Right cardiac atrium (tissue), 5 donors: ENCODE data around the gene DNM2. TPM values are rescaled to one million over a fixed set of nuclear protein-coding genes. Genes with fewer than 3 reads are reported as not detected.
A peak's percentile ranks its signal among the peaks of the same experiment; 100 is the strongest.

Experiments
- ATAC-seq, 2 donors: fragments of 200-7000 bp; cut with Tn5 transposase; one replicate each; pipeline versions ENCODE4 v1.8.0 to v1.9.1; 2020; ENCODE audit warnings: moderate library complexity in 2 of 2, mild to moderate bottlenecking in 1 of 2
- DNase-seq, 3 donors: peaks; one replicate each; pipeline ENCODE4 v3.0.0-alpha.2; 2020
- H3K27ac ChIP-seq: one replicate; pipeline ENCODE4 v1.5.1; 2013; ENCODE audit warnings: mild to moderate bottlenecking, low read length, control low read depth, moderate library complexity
- H3K27me3 ChIP-seq: one replicate; pipeline ENCODE4 v1.6.1; 2013; ENCODE audit not compliant: control insufficient read depth, insufficient read depth
- H3K4me1 ChIP-seq: one replicate; pipeline ENCODE4 v1.6.1; 2013; ENCODE audit warnings: low read length; ENCODE audit not compliant: control insufficient read depth, insufficient read depth
- H3K4me3 ChIP-seq: one replicate; pipeline ENCODE4 v1.5.1; 2013; ENCODE audit warnings: low read length, control low read depth
- H3K9me3 ChIP-seq: one replicate; pipeline ENCODE4 v1.6.1; 2013; ENCODE audit warnings: low read length; ENCODE audit not compliant: control insufficient read depth
- WGBS: extraction: QIAGEN DNeasy Blood & Tissue Kit; methylation state at CpG from one replicate; pipeline ENCODE4 v1.1.7; 2013; 5-methylcytosine and 5-hydroxymethylcytosine counted together
- intact Hi-C, 4 donors: fragments of 100-400 bp; cut with DNase I; formaldehyde crosslinking; loops; one replicate each; pipeline versions ENCODE4 v1.11.0 to v1.14.0; 2022 to 2023
- polyA plus RNA-seq: library from polyadenylated mRNA; stranded (reverse); fragments of 200-250 nt; gene quantifications from one replicate; pipeline ENCODE4 v1.2.3, GENCODE V29; 2013
- total RNA-seq, 4 donors: library from RNA; stranded (reverse); fragmentation: NEBNext Ultra II Directional; extraction: Animal tissue kit (Norgen Biotek cat#: 25700); gene quantifications; one replicate each; pipeline ENCODE4 v1.2.1, GENCODE V29; 2021
- donor health status: healthy with polysubstance abuse.
- donor health status: DM: no; HTN: yes; CAD: no.
- donor health status: DM: no; HTN: no; CAD: no.
- donor health status: DM: no; HTN: yes; CAD: no; lungs with severe emphysema.
- donor health status: DM: yes; HTN: yes; CAD: no.

DNM2 gene
- total and polyA plus RNA-seq, 5 donors, result 129 to 202 (median 180) TPM

DNA sequence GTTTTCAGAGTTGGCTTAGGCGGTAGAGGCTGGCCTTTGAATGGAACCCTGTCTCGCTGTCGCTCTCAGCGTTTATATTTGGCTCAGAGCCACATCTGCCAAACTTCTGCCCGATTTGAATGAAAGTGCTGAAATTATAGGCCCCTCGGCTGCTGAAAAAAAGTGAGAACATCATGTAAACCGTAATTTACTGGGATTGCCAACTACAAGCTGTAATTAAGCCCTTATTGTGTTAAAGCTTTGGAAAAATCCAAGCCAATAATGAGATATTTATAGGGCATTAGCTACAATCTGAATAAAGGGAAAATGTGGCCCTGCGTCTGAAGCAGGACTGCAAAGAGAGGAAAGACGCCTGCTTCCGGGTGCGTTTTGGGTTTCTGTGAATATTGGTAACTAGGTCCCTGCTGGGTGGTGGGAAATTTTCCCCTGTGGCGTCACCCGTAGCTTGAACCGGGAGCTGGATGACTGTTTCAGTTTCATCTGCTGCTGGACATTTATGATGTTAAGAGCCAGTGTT is 9.9 kb downstream of the DNM2 start:
- H3K4me1 ChIP-seq, result peaks cover 16% of the 10 kb centered on the region
- no peaks in the 10 kb centered on the region for H3K27me3 ChIP-seq
- H3K4me3 ChIP-seq, result no peak overlapping the region
- H3K27ac ChIP-seq, result peak overlapping the region; percentile 77
- 68% methylated on average over 14 of the region's 14 CpGs for WGBS
- intact Hi-C loops, result no loop called here
- peak in 1 of 3 donors; percentile 20 for DNase-seq
- no peak for ATAC-seq
- H3K9me3 ChIP-seq, result no peaks in the 10 kb centered on the region

DNA sequence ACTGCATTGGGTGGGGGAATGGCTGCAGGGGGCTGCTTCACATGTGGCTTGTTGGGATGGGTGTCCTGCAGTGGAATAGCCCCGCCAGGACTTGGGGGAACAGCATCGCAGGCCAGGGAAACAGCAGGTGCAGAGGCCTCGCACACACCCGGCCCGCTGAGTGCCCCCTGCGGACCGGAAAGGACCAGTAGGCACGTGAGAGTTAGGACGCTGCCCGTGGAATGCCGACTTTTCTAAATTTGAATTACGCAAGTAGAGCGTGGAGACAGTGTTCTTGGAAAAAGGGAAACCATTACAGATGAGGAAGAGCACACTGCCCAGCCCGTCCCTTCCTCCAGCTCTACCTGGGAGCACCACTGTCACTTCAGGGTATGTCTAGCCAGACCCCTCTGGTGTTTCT is 11.5 kb downstream of the DNM2 start:
- H3K9me3 ChIP-seq, result no peaks in the 10 kb centered on the region
- no peak for DNase-seq
- H3K4me1 ChIP-seq, result peaks cover 16% of the 10 kb centered on the region
- H3K27ac ChIP-seq, result no peak overlapping the region
- WGBS, result 87% methylated on average over 14 of the region's 14 CpGs
- no peak for ATAC-seq
- intact Hi-C loops, result no loop called here
- H3K27me3 ChIP-seq, result no peaks in the 10 kb centered on the region
- no peak overlapping the region for H3K4me3 ChIP-seq

DNA sequence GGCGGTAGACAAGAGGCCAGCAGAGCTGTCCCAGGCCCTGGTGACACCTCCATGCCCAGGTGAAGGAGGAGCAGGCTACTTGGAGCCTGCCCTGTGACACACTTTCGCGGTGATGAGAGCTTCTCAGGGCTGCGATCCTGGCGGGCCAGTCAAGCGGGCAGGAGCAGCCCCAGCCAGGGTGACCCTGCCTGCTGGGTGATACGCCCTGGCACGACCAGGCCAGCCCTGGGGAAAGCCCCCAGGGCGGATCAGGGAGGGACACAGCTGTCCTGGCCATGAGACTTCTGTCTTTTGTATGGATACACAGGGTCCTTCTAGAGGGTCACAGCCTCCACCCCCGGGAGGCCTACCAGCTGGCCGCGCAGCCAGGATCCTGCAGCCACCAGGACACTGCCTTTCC is 13.1 kb downstream of the DNM2 start:
- Histone ChIP-seq H3K27ac (no peak overlapping the region), H3K4me1 (peaks cover 13% of the 10 kb centered on the region), H3K4me3 (no peak overlapping the region), H3K27me3 (no peaks in the 10 kb centered on the region), H3K9me3 (no peaks in the 10 kb centered on the region)
- DNase-seq, result no peak
- WGBS, result 86% methylated on average over 12 of the region's 12 CpGs
- ATAC-seq, result peak; percentile 27 to 52
- intact Hi-C loops, result no loop called here

DNA sequence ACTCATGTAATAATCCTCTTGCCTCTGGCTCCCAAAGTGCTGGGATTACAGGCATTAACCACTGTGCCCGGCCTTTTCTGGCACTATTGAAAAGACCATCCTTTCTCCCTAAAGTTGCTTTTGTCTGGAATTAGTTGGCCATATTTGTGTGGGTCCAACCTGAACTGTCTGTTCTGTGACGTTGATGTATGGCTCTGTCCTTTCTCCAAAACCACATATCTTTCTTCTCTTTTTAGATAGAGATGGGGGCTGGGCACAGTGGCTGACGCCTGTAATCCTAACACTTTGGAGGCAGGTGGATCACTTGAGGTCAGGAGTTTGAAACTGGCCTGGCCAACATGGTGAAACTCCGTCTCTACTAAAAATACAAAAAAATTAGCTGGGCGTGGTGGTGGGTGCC is 17.9 kb downstream of the DNM2 start:
- ATAC-seq (no peak), DNase-seq (no peak)
- H3K27ac ChIP-seq, result no peak overlapping the region
- H3K9me3 ChIP-seq, result no peaks in the 10 kb centered on the region
- H3K4me1 ChIP-seq, result peaks cover 15% of the 10 kb centered on the region
- no peak overlapping the region for H3K4me3 ChIP-seq
- intact Hi-C loops, result no loop called here
- H3K27me3 ChIP-seq, result no peaks in the 10 kb centered on the region
- WGBS, result 77% methylated on average over 5 of the region's 5 CpGs

DNA sequence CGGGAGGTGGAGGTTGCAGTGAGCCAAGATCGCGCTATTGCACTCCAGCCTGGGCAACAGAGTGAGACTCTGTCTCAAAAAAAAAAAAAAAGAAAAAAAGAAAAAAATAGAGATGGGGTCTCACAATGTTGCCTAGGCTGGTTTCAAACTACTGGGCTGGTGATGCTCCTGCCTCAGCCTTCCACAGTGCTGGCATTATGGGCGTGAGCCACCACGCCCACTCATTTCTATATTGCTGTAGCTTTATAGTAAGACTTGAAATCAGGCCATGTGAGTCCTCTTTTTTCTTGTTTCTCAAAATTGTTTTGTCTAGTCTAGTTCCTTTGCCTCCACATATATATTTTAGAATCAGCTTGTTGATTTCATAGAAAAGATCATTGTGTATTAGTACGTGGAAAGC is 18.3 kb downstream of the DNM2 start:
- H3K27ac ChIP-seq, result no peak overlapping the region
- DNase-seq (no peak), ATAC-seq (no peak)
- no peaks in the 10 kb centered on the region for H3K27me3 ChIP-seq
- H3K4me3 ChIP-seq, result no peak overlapping the region
- no peaks in the 10 kb centered on the region for H3K9me3 ChIP-seq
- peaks cover 15% of the 10 kb centered on the region for H3K4me1 ChIP-seq
- intact Hi-C loops, result no loop called here
- 91% methylated on average over 6 of the region's 6 CpGs for WGBS

DNA sequence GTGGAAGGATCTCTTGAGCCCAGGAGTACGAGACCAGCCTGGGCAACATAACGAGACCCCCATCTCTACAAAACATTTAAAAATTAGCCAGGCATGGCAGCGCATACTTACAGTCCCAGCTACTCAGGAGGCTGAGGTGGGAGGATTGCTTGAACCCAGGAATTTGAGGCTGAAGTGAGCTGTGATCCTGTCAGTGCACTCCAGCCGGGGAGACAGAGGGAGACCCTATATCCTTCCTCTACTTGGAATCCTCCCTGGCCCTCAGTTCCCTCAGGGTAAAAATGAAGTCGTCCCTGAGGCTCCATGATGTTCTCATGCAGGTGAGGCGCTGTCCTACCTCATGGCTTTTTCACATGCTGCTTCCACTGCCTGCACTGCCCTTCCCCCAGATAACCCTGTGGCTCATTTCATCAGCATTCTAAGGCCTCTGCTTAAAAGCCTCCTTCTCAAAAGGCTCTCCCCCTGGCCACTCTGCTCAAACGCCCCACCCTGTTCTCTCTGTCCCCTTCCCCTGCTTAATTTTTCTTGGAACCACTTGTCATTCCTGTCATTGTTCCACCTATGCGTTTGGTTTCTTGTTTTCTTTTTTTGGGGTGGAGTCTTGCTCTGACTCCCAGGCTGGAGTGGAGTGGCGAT is 19.2 kb downstream of the DNM2 start:
- Histone ChIP-seq H3K27ac (peak overlapping the region; percentile 13), H3K9me3 (no peaks in the 10 kb centered on the region), H3K27me3 (no peaks in the 10 kb centered on the region), H3K4me1 (peaks cover 14% of the 10 kb centered on the region), H3K4me3 (no peak overlapping the region)
- ATAC-seq (peak; percentile 51 to 80), DNase-seq (peak in 1 of 3 donors; percentile 32)
- 75% methylated on average over 9 of the region's 9 CpGs for WGBS
- intact Hi-C loops, result no loop called here

DNA sequence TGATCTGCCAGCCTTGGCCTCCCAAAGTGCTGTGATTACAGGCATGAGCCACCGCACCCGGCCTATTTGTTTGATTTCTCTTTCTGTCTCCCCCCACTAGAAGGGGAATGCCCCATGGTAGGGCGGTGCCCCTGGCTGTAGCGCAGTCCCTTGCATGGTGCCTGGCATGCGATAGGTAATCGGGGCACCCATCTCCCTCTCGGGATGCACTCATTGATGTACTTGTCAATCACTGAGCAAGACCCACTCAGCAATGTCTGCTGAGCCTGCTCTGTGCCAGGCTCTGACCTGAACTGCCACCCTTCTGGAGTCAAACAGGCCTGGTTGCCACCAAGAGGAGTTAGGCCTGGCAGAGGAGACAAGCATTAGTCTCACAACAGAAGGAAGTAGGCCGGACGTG is 19.8 kb downstream of the DNM2 start:
- DNase-seq, result peak in 1 of 3 donors; percentile 14
- Histone ChIP-seq H3K4me3 (no peak overlapping the region), H3K27ac (no peak overlapping the region), H3K4me1 (peaks cover 18% of the 10 kb centered on the region), H3K27me3 (no peaks in the 10 kb centered on the region), H3K9me3 (no peaks in the 10 kb centered on the region)
- intact Hi-C loops, result no loop called here
- 93% methylated on average over 9 of the region's 9 CpGs for WGBS
- ATAC-seq, result peak; percentile 7 to 17

DNA sequence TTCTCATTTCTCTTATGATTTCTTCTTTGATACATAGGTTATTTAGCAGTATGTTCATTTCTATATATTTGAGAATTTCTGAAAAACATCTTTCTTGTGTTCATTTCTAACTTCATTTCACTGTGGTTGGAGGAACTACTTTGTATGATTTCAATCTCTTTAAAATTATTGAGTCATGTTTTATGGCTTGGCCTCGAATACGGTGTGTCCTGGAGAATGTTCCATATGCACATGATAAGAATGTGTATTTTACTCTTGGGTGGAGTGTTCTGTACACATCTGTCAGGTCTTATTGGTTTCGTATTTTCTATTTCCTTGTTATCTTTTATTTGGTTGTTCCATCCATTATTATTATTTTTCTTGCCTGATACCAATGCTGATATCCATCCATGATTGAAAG is 22.9 kb downstream of the DNM2 start:
- no peak overlapping the region for H3K4me3 ChIP-seq
- no peaks in the 10 kb centered on the region for H3K27me3 ChIP-seq
- intact Hi-C loops, result no loop called here
- H3K9me3 ChIP-seq, result no peaks in the 10 kb centered on the region
- peaks cover 31% of the 10 kb centered on the region for H3K4me1 ChIP-seq
- H3K27ac ChIP-seq, result no peak overlapping the region
- no peak for ATAC-seq
- WGBS, result 82% methylated on average over 3 of the region's 3 CpGs
- no peak for DNase-seq

DNA sequence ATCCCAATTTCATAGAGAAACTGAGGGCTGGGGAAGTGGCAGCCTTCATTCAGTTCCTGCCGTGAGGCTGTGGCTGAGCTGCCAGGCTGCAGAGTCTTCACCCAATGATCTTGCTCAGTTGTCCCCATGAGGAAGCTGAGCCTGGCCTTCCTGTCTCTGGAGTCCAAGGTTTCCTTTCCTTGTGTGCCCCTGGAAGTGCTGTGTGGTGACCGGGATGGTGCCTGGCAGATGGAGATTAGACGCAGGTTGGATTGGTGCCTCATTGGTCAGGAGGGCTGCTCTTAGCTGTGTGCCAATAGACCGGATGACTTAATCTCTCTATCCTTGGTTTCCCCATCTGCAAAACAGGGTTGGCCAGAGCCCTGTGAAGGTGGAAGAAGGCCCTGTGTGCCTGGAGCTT is 24.6 kb downstream of the DNM2 start:
- ATAC-seq (peak in 1 of 2 donors; percentile 15), DNase-seq (peak in 1 of 3 donors; percentile 48)
- Histone ChIP-seq H3K9me3 (no peaks in the 10 kb centered on the region), H3K27me3 (no peaks in the 10 kb centered on the region), H3K4me3 (no peak overlapping the region), H3K27ac (no peak overlapping the region), H3K4me1 (peaks cover 26% of the 10 kb centered on the region)
- intact Hi-C loops, result no loop called here
- 46% methylated on average over 4 of the region's 4 CpGs for WGBS

DNA sequence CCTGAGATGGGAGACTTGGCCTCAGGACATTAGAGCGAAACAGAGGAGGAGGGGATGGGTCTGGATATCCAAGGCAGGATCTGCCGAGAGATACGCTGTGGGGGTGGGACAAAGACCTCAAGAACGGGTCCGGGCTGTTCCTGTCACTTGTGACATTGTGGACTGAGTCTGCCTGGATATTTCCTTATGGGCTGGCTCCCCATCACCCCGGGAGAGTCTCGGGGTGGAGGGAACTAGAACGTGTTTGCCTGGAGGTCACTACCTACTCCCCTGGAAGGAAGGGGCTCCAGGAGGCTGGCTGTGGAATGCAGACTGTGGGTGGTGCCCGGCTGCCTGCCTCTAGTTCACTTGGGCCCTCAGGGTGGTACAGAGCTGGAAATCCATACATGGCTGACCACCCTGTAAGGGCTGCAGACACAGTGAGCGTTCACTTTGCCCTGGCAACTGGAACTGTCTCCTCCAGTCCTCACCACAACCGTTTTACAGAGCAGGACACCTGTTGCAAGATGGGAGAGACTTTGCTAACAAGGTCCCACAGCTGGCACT is 26.4 kb downstream of the DNM2 start:
- H3K4me1 ChIP-seq, result peaks cover 37% of the 10 kb centered on the region
- ATAC-seq, result no peak
- WGBS, result 46% methylated on average over 11 of the region's 11 CpGs

DNA sequence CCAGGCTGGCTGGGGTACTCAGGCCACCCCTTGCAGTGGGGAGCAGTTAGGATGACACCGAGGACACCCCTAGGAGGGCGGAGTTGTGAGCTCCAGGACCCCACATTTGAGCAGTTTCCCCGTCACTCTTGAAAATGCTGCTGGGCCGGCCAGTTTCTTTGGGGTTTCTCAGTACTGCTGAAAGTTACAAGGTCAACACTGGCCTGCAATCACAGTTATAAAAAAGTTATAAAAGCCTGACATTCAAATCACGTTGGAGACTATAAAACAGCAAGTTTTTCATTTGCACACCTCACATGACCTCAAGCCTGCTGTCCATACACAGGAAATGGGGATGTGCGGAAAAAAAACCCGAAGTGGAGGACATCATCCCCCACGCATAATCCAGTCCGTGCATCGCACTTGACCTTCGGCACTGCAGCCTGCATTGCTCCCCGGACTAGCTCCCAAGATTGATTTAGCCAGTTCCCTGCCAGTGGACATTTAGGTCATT is 27.0 kb downstream of the DNM2 start:
- Histone ChIP-seq H3K9me3 (no peaks in the 10 kb centered on the region), H3K4me3 (no peak overlapping the region), H3K27ac (peak overlapping the region; percentile 47), H3K4me1 (peaks cover 42% of the 10 kb centered on the region), H3K27me3 (no peaks in the 10 kb centered on the region)
- ATAC-seq, result no peak
- intact Hi-C loops, result no loop called here
- DNase-seq, result no peak
- WGBS, result 57% methylated on average over 12 of the region's 12 CpGs

More for the DNA sequence above, 26.4 kb downstream of the DNM2 start:
- intact Hi-C loops, result no loop called here
- peak in 1 of 3 donors; percentile 21 for DNase-seq
- H3K9me3 ChIP-seq, result no peaks in the 10 kb centered on the region
- no peaks in the 10 kb centered on the region for H3K27me3 ChIP-seq
- peak overlapping the region; percentile 47 for H3K27ac ChIP-seq
- H3K4me3 ChIP-seq, result no peak overlapping the region
